Stromal cell of bone marrow (primary cell): Measurements from ENCODE around the gene RNF123.

Experiments used
- DNase-seq: peaks from one replicate; pipeline ENCODE4 v3.0.0-alpha.2; 2012; ENCODE audit warnings: low read depth

The RNF123 gene

DNA sequence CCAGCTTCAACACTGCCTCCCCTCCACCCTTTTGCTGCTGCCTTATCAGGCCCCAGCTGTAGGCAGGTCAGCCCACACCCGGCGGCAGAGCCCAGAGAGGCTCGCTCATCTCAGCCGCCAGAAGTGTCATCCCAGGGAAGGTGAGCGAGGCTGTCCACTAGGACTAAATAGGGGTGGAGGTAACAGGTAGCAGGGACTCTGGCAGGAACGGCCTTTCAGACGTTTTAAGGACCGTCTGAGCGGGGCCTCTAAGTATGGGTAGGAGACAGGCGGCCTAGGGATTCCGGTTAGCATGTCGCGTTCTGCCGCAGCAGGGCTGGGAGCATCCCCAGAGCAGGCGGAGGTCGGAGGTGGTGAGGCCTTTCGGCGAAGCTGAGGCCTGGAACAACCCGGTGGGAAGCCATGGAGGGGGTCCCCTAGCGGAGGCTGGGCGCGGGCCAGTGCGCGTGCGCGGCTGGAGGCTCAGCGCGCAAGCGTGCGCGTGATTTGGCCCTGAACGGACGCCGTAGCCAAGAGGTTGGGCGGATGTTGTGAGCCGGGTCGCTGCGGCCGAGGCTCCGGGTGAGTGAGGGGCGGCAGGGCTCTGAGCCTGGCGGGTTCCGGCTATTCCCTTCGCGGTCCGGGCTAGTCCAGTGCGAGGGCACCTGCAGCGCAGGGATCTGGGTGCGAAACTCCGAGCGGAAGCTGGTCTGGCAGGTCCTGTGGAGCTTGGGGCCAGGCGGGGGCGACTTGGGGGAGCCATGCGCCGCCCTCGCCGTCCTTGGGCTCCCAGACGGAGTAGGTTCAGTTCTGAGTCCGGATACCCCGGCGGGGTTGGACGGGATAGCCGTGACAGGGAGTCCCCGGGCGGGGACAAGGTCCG lies at the start of gene RNF123, which contains the start of gene MST1:
TSS of gene RNF123 (plus strand) at position 512 of the 862 bp plus-strand sequence. CDS start 1,609 bp downstream, outside the sequence.
TSS of gene MST1 (minus strand) at position 429 of the 862 bp plus-strand sequence. CDS start 783 bp downstream, outside the sequence.
- peak; percentile 80 for DNase-seq

DNA sequence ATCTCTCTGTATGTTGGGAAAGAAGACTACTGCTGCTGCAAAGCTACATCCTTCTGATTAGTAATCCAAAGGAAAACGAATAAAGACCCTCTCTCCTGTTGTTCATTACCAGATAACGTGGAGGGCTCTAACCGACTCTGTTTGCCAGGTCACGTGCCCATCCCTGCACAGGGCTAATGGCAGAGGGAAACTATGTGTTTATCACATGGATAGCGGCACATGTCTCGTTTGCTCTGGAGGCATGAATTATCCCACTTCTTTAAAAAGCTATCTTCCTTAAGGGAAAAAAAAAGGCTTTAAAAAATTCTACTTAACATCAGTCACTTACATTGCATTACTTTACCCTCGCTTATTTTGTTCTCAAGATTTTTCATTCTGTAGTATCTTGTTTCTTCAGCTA lies 48.1 kb upstream of the RNF123 start:
- DNase-seq: no peak

DNA sequence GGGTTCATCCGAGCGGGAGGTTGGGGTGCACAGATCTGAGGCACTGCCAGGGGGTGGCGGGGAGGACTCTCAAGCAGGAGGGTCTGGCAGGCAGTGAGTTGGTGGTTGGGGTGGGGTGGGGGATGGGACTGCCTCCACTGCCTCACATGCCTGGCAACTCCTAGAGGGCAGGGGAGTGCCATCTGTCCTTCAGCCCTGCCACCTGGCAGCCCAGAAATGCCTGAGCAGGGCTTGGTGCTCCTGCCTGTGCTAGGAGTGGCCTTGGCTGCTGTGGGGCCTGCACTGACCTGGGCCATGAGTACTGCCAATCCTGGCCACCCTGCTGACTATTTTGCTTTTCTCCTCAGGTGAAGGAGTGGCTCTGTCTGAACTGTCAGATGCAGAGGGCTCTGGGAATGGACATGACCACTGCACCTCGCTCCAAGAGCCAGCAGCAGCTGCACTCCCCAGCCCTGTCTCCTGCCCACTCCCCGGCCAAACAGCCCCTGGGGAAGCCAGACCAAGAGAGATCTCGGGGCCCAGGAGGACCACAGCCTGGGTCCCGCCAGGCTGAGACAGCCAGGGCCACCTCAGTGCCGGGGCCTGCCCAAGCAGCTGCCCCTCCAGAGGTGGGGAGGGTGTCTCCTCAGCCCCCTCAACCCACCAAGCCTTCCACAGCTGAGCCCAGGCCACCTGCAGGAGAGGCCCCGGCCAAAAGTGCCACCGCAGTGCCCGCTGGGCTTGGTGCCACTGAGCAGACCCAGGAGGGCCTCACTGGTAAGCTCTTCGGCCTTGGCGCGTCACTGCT lies 47.2 kb upstream of the RNF123 start:
- DNase-seq: no peak

DNA sequence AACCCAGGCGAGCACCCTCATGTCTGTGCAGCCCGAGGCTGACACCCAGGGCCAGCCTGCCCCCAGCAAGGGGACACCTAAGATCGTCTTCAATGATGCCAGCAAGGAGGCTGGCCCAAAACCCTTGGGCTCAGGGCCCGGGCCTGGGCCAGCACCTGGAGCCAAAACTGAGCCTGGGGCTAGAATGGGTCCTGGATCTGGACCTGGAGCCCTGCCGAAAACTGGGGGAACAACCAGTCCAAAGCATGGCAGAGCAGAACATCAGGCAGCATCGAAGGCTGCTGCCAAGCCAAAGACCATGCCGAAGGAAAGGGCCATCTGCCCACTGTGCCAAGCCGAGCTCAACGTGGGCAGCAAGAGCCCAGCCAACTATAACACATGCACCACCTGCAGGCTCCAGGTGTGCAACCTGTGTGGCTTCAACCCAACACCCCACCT lies 46.6 kb upstream of the RNF123 start:
- DNase-seq: no peak

DNA sequence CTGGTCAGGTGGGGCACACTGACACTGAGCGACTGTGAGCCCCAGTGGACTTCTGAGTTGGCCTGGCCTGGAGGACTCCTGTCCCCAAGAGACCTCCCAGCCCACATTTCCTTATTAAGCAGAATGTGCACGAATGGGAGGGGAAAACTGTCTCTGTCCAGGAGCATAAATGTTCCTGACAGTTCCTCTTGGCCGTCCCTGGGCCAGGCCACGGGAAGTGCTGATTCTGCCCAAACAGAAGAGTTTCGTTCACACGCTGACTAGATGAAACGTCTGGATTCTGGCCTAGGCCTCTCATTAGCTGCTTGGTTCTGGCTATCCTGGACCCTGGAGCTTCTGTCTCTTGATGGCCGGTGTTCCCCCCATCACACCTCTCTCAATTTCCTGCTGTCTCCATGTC lies 44.7 kb upstream of the RNF123 start:
- DNase-seq: no peak

DNA sequence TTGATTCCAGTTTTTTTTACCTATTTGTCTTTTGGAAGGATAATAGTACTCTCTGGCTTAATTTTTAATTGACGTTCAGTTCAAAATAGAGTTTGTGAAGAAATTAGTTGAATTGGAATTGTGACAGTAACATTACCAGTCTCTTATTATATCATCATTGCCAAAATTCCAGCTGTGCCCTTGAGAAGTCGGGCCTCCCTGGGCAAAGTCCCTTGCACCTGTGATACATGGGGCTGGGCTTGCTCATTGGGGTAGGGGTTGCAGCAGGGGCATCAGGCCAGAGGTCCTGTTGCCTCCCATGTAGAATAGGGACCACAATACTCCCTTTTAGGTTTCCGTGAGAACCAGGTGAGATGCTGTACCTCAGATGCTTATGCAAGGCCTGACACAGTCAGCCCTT lies 43.1 kb upstream of the RNF123 start:
- no peak for DNase-seq

DNA sequence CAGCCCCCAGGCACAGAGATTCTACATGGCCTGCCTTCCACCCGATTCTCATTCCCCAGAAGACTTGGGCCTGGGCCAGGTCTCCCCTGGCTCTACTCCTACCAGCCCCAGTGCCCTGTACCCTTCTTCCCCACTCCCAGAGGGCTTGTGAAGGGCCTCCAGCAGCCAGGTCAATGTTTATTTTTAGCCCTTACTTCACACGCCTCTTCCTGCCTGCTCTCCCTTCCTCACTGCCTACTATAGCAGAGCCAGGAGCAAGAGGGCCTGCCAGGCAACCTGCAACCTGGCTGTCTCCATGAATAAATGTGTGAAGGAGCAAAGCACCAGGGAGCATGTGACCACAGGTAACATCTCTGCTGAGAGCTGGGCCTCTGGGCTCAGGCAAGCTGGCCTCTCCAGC lies 41.6 kb upstream of the RNF123 start:
- no peak for DNase-seq

DNA sequence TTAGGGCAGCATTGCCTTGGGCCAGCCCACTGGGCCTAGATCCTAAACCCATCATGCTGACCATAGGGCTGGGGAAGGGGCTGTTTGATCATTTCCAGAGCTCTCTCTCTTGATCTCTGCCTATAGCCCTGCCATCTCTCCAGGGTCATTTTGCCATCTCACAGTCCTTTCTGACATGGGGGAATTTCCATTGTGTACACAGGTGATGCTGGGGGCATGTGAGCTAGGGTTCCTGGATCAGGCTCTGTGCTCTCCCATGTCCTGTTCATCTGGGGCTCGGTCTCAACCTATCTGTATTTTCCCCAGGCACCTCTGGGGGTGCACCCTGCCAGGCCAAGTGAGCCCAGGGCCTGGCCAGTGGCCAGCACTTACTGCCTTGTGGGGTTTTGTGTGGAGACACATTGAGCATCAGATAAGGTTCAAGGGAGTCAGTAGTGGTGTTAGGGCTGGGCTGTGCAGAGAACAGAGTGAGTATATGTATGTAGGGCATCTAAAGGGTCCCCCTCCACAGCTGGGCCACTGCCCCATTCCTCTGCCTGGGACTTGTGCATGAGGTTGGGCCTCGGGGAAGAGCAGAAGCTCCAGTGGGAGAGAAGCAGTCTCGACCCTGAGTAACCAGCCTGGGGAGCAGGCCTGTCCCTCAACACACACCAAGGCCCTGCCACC lies 40.9 kb upstream of the RNF123 start:
- DNase-seq: no peak

DNA sequence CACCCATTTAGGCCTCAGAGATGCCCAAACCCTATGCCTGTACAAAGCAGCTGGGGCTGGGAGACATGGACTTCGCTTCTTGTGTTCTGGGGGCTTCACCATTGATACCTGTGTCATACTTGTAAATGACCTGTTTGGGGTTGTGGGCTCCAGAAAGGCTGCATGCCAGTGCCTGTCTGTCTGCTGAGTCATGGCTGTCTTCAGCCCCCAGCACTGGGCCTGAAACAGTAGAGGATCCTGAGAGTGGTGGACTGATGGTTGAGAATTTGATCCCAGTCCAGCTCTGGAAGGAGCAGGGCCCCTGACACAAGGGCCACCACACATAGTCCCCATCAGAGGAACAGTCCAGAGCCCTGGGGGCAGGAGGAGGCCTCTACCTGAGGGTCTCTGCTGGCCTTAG lies 39.8 kb upstream of the RNF123 start:
- DNase-seq: no peak

DNA sequence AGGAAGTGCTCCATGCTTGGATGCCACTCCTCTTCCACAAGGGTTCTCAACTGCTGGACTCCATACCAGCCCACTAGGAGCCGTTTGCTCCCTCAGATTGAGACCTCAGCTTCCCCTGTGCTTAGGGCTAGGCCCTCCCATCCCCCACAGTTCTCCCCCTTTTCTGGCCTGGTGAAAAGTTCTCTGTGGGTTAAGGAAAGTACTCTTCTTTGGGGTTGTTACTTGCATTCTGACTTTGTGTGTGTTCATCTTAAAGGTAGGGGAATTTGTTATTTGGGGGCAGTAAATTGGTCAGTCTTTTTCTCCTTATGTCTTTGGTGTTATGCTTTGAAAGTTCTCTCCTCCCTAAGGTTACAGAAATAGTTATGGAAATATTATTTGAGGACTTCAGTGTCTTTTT lies 39.2 kb upstream of the RNF123 start:
- no peak for DNase-seq

DNA sequence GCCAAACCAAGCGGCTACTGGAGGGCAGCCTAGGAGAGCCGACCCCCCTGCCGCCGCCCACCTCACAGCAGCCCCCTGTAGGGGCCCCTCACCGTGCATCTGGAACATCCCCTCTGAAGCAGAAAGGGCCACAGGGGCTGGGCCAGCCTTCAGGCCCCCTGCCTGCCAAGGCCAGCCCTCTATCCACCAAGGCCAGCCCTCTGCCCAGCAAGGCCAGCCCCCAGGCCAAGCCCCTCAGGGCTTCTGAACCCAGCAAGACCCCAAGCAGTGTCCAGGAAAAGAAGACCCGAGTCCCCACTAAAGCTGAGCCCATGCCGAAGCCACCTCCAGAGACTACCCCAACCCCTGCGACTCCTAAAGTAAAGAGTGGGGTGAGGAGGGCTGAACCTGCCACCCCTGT lies 38.7 kb upstream of the RNF123 start:
- DNase-seq: no peak

DNA sequence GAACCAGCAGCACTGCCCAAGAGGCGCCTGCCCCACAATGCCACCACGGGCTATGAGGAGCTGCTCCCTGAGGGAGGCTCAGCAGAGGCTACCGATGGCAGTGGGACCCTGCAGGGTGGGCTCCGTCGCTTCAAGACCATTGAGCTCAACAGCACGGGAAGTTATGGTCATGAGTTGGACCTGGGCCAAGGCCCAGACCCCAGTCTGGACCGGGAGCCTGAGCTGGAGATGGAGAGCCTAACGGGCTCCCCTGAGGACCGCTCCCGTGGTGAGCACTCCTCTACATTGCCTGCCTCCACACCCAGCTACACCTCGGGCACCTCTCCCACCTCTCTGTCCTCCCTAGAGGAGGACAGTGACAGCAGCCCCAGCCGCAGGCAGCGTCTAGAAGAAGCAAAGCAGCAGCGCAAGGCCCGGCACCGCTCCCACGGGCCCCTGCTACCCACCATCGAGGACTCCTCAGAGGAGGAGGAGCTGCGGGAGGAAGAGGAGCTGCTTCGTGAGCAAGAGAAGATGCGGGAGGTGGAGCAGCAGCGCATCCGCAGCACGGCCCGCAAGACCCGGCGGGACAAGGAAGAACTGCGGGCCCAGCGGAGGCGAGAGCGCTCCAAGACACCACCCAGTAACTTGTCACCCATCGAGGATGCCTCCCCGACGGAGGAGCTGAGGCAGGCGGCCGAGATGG lies 37.0 kb upstream of the RNF123 start:
- DNase-seq: no peak

DNA sequence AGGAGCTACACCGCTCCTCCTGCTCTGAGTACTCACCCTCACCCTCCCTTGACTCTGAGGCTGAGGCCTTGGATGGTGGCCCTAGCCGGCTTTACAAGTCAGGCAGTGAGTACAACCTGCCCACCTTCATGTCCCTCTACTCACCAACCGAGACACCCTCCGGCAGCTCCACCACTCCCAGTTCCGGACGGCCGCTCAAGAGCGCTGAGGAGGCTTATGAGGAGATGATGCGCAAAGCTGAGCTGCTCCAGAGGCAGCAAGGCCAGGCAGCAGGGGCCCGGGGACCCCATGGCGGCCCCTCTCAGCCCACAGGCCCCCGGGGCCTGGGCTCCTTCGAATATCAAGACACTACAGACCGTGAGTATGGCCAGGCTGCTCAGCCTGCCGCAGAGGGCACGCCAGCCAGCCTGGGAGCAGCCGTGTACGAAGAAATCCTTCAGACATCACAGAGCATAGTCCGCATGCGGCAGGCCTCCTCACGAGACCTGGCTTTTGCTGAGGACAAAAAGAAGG lies 36.4 kb upstream of the RNF123 start:
- DNase-seq: no peak

DNA sequence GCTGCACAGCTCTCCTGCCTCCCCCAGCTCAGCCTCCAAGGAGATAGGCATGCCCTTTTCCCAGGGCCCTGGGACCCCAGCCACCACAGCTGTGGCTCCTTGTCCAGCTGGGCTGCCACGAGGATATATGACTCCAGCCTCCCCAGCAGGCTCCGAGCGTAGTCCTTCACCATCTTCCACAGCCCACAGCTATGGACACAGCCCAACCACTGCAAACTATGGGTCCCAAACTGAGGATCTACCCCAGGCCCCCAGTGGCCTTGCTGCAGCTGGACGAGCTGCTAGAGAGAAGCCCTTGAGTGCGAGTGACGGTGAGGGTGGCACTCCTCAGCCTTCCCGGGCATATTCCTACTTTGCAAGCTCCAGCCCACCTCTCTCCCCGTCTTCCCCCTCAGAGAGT lies 35.7 kb upstream of the RNF123 start:
- no peak for DNase-seq

DNA sequence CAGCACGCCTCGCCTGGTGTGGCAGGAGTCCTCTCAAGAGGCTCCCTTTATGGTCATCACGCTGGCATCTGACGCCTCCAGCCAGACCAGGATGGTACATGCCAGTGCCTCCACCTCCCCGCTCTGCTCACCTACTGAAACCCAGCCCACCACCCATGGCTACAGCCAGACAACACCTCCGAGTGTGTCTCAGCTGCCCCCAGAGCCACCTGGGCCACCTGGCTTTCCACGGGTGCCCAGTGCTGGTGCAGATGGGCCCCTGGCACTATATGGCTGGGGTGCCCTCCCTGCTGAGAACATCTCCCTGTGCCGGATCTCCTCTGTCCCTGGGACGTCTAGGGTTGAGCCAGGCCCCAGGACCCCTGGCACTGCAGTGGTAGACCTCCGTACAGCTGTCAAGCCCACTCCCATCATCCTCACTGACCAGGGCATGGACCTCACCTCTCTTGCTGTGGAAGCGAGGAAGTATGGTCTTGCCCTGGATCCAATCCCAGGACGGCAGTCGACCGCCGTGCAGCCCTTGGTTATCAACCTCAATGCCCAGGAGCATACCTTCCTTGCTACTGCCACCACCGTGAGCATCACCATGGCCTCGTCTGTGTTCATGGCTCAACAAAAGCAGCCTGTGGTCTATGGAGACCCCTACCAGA lies 35.1 kb upstream of the RNF123 start:
- DNase-seq: no peak

DNA sequence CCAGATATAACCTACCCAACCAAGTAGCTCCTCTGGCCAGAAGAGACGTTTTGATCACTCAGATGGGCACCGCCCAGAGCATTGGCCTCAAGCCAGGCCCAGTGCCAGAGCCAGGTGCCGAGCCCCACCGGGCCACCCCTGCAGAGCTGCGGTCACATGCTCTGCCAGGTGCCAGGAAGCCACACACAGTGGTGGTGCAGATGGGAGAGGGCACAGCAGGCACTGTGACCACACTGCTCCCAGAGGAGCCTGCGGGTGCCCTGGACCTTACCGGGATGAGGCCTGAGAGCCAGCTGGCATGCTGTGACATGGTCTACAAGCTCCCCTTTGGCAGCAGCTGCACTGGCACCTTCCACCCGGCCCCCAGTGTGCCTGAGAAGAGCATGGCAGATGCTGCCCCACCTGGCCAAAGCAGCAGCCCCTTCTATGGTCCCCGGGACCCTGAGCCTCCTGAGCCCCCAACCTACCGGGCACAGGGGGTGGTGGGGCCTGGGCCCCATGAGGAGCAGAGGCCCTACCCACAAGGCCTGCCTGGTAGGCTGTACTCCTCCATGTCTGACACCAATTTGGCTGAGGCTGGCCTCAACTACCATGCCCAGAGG lies 34.3 kb upstream of the RNF123 start:
- no peak for DNase-seq

DNA sequence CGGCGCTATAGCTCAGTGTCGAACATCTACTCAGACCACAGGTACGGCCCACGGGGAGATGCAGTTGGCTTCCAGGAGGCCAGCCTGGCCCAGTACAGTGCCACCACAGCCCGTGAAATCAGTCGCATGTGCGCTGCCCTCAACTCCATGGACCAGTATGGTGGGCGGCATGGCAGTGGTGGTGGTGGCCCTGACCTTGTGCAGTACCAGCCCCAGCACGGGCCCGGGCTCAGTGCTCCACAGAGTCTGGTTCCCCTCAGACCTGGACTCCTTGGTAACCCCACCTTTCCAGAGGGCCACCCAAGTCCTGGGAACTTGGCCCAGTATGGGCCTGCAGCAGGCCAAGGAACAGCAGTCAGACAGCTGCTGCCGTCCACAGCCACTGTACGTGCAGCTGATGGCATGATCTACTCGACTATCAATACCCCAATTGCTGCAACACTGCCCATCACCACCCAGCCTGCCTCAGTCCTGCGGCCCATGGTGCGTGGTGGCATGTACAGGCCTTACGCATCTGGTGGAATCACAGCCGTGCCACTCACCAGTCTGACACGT lies 33.5 kb upstream of the RNF123 start:
- DNase-seq: no peak

DNA sequence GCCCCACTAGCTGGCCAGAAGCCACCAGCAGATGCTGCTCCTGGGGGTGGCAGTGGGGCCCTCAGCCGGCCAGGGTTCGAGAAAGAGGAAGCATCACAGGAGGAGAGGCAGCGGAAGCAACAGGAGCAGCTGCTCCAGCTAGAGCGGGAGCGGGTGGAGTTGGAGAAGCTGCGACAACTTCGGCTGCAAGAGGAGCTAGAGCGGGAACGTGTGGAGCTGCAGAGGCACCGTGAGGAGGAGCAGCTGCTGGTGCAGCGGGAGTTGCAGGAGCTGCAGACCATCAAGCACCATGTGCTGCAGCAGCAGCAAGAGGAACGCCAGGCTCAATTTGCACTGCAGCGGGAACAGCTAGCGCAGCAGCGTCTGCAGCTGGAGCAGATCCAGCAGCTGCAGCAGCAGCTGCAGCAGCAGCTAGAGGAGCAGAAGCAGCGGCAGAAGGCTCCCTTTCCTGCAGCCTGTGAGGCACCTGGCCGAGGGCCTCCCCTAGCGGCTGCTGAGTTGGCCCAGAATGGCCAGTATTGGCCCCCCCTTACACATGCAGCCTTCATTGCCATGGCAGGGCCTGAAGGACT lies 32.7 kb upstream of the RNF123 start:
- no peak for DNase-seq

DNA sequence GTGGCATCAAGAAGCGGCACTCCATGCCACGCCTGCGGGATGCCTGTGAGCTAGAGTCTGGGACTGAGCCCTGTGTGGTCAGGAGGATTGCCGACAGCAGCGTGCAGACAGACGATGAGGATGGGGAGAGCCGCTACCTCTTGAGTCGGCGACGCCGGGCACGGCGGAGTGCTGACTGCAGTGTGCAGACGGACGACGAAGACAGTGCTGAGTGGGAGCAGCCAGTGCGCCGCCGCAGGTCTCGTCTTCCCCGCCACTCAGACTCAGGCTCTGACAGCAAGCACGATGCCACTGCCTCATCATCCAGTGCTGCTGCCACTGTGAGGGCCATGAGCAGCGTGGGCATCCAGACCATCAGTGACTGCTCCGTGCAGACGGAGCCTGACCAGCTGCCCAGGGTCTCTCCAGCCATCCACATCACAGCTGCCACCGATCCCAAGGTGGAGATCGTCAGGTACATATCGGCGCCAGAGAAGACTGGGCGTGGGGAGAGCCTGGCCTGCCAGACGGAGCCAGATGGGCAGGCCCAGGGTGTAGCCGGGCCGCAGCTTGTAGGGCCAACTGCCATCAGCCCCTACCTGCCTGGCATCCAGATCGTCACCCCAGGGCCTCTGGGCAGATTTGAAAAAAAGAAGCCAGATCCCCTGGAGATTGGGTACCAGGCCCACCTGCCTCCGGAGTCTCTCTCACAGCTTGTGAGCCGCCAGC lies 32.0 kb upstream of the RNF123 start:
- DNase-seq: no peak
